ENCODE results near the gene PUS1.
"Not testable (repeated sequence)": the region's sequence is repeated elsewhere in the genome, so short reads cannot be mapped to it uniquely, and the experiment has no call there.

The PUS1 gene

GRCh38 chr12:131960590-131961325 is 31.7 kb downstream of the PUS1 start:
- not testable (repeated sequence) for H3K4me3 ChIP-seq (ENCODE audit: low read length in 2 of 2); H3K23ac ChIP-seq (ENCODE audit: low read depth, low read length, poor library complexity); H3K18ac ChIP-seq (ENCODE audit: low read length); H3K4me2 ChIP-seq (ENCODE audit: insufficient read depth, low read length, poor library complexity, severe bottlenecking); H3K9me3 ChIP-seq (replicated peaks in 1 of 2; ENCODE audit: control insufficient read depth in 2 of 2, insufficient read depth in 1 of 2, low read depth in 1 of 2, low read length in 2 of 2); H2AFZ ChIP-seq (ENCODE audit: low read length); H3K9ac ChIP-seq (ENCODE audit: low read depth, low read length, poor library complexity); H3K79me1 ChIP-seq (ENCODE audit: low read depth, low read length); DNase-seq (ENCODE audit: low spot score); H3K4me1 ChIP-seq (ENCODE audit: control insufficient read depth in 2 of 2, insufficient read depth in 1 of 2, low read depth in 1 of 2, low read length in 2 of 2); H3K27ac ChIP-seq (replicated peaks; ENCODE audit: low read length); H2BK15ac ChIP-seq (ENCODE audit: low read length); H2BK12ac ChIP-seq (ENCODE audit: low read length); H4K8ac ChIP-seq (ENCODE audit: low read depth, low read length); H3K14ac ChIP-seq (ENCODE audit: low read length); H3K27me3 ChIP-seq (ENCODE audit: control insufficient read depth in 3 of 3, insufficient read depth in 3 of 3, low read depth in 1 of 3, low read length in 3 of 3); H2AK5ac ChIP-seq (ENCODE audit: low read depth, low read length); H2BK120ac ChIP-seq (ENCODE audit: low read depth, low read length); H4K91ac ChIP-seq (ENCODE audit: low read depth, low read length, poor library complexity); H2BK5ac ChIP-seq (ENCODE audit: low read length); H3K4ac ChIP-seq (ENCODE audit: low read length)
- peaks cover 7 to 64% of the 10 kb centered on the region in 2 donors for H3K36me3 ChIP-seq (replicated peaks in 1 of 2; ENCODE audit: control insufficient read depth in 2 of 2, insufficient read depth in 2 of 2, low read length in 2 of 2)
- WGBS, 2 donors (ENCODE audit: extremely low coverage in 2 of 2, insufficient read length in 2 of 2, insufficient replicate concordance in 1 of 2) = no CpG with 5 or more reads among the region's 30 CpGs

GRCh38 chr12:131961328-131961727 is 32.3 kb downstream of the PUS1 start:
- not testable (repeated sequence) for H2BK12ac ChIP-seq (ENCODE audit: low read length); H3K27me3 ChIP-seq (ENCODE audit: control insufficient read depth in 3 of 3, insufficient read depth in 3 of 3, low read depth in 1 of 3, low read length in 3 of 3); H3K14ac ChIP-seq (ENCODE audit: low read length); H4K8ac ChIP-seq (ENCODE audit: low read depth, low read length); H3K4me1 ChIP-seq (ENCODE audit: control insufficient read depth in 2 of 2, insufficient read depth in 1 of 2, low read depth in 1 of 2, low read length in 2 of 2); H2AFZ ChIP-seq (ENCODE audit: low read length); H2BK5ac ChIP-seq (ENCODE audit: low read length); H2BK15ac ChIP-seq (ENCODE audit: low read length); H3K18ac ChIP-seq (ENCODE audit: low read length); DNase-seq (ENCODE audit: low spot score); H2AK5ac ChIP-seq (ENCODE audit: low read depth, low read length); H3K4ac ChIP-seq (ENCODE audit: low read length); H3K9me3 ChIP-seq (replicated peaks in 1 of 2; ENCODE audit: control insufficient read depth in 2 of 2, insufficient read depth in 1 of 2, low read depth in 1 of 2, low read length in 2 of 2); H4K91ac ChIP-seq (ENCODE audit: low read depth, low read length, poor library complexity); H3K27ac ChIP-seq (replicated peaks; ENCODE audit: low read length); H3K9ac ChIP-seq (ENCODE audit: low read depth, low read length, poor library complexity); H2BK120ac ChIP-seq (ENCODE audit: low read depth, low read length); H3K23ac ChIP-seq (ENCODE audit: low read depth, low read length, poor library complexity); H3K4me2 ChIP-seq (ENCODE audit: insufficient read depth, low read length, poor library complexity, severe bottlenecking); H3K4me3 ChIP-seq (ENCODE audit: low read length in 2 of 2); H3K79me1 ChIP-seq (ENCODE audit: low read depth, low read length)
- peaks cover 7 to 64% of the 10 kb centered on the region in 2 donors for H3K36me3 ChIP-seq (replicated peaks in 1 of 2; ENCODE audit: control insufficient read depth in 2 of 2, insufficient read depth in 2 of 2, low read length in 2 of 2)
- WGBS, 2 donors (ENCODE audit: extremely low coverage in 2 of 2, insufficient read length in 2 of 2, insufficient replicate concordance in 1 of 2) = no CpG with 5 or more reads among the region's 20 CpGs

GRCh38 chr12:131962069-131962468 is 33.0 kb downstream of the PUS1 start:
- H4K8ac ChIP-seq (ENCODE audit: low read depth, low read length) = no peak overlapping the region

GRCh38 chr12:131963381-131963780 is 34.3 kb downstream of the PUS1 start:
- no peak overlapping the region for H3K18ac ChIP-seq (ENCODE audit: low read length)
- no peak overlapping the region for H2BK120ac ChIP-seq (ENCODE audit: low read depth, low read length)
- H3K9me3 ChIP-seq (replicated peaks in 1 of 2; ENCODE audit: control insufficient read depth in 2 of 2, insufficient read depth in 1 of 2, low read depth in 1 of 2, low read length in 2 of 2) = no peaks in the 10 kb centered on the region
- H3K4me2 ChIP-seq (ENCODE audit: insufficient read depth, low read length, poor library complexity, severe bottlenecking) = no peak overlapping the region
- H3K36me3 ChIP-seq (replicated peaks in 1 of 2; ENCODE audit: control insufficient read depth in 2 of 2, insufficient read depth in 2 of 2, low read length in 2 of 2) = peaks cover 7 to 63% of the 10 kb centered on the region in 2 donors
- no peak overlapping the region for H3K9ac ChIP-seq (ENCODE audit: low read depth, low read length, poor library complexity)
- peaks cover 9% of the 10 kb centered on the region for H3K79me1 ChIP-seq (ENCODE audit: low read depth, low read length)
- no peak overlapping the region for H2AFZ ChIP-seq (ENCODE audit: low read length)
- H3K14ac ChIP-seq (ENCODE audit: low read length) = no peak overlapping the region
- H3K4ac ChIP-seq (ENCODE audit: low read length) = no peak overlapping the region
- DNase-seq (ENCODE audit: low spot score) = no peak
- H3K23ac ChIP-seq (ENCODE audit: low read depth, low read length, poor library complexity) = no peak overlapping the region
- H3K27ac ChIP-seq (replicated peaks; ENCODE audit: low read length) = no peak overlapping the region
- no peak overlapping the region for H2BK12ac ChIP-seq (ENCODE audit: low read length)
- H3K4me3 ChIP-seq (ENCODE audit: low read length in 2 of 2) = no peak overlapping the region
- no peak overlapping the region for H2BK5ac ChIP-seq (ENCODE audit: low read length)
- no CpG with 5 or more reads among the region's 4 CpGs for WGBS, 2 donors (ENCODE audit: extremely low coverage in 2 of 2, insufficient read length in 2 of 2, insufficient replicate concordance in 1 of 2)
- H2BK15ac ChIP-seq (ENCODE audit: low read length) = no peak overlapping the region
- no peaks in the 10 kb centered on the region for H3K27me3 ChIP-seq (ENCODE audit: control insufficient read depth in 3 of 3, insufficient read depth in 3 of 3, low read depth in 1 of 3, low read length in 3 of 3)
- H2AK5ac ChIP-seq (ENCODE audit: low read depth, low read length) = no peak overlapping the region
- H3K4me1 ChIP-seq (ENCODE audit: control insufficient read depth in 2 of 2, insufficient read depth in 1 of 2, low read depth in 1 of 2, low read length in 2 of 2) = no peaks in the 10 kb centered on the region
- H4K91ac ChIP-seq (ENCODE audit: low read depth, low read length, poor library complexity) = no peak overlapping the region
- no peak overlapping the region for H4K8ac ChIP-seq (ENCODE audit: low read depth, low read length)

More at GRCh38 chr12:131962069-131962468, 33.0 kb downstream of the PUS1 start:
- H3K4me1 ChIP-seq (ENCODE audit: control insufficient read depth in 2 of 2, insufficient read depth in 1 of 2, low read depth in 1 of 2, low read length in 2 of 2) = no peaks in the 10 kb centered on the region
- no CpG with 5 or more reads among the region's 8 CpGs for WGBS, 2 donors (ENCODE audit: extremely low coverage in 2 of 2, insufficient read length in 2 of 2, insufficient replicate concordance in 1 of 2)
- H3K9me3 ChIP-seq (replicated peaks in 1 of 2; ENCODE audit: control insufficient read depth in 2 of 2, insufficient read depth in 1 of 2, low read depth in 1 of 2, low read length in 2 of 2) = no peaks in the 10 kb centered on the region
- peaks cover 7 to 64% of the 10 kb centered on the region in 2 donors for H3K36me3 ChIP-seq (replicated peaks in 1 of 2; ENCODE audit: control insufficient read depth in 2 of 2, insufficient read depth in 2 of 2, low read length in 2 of 2)
- H2BK5ac ChIP-seq (ENCODE audit: low read length) = no peak overlapping the region
- no peak overlapping the region for H3K4me3 ChIP-seq (ENCODE audit: low read length in 2 of 2)
- no peak overlapping the region for H3K4ac ChIP-seq (ENCODE audit: low read length)
- H3K14ac ChIP-seq (ENCODE audit: low read length) = no peak overlapping the region
- H3K23ac ChIP-seq (ENCODE audit: low read depth, low read length, poor library complexity) = no peak overlapping the region
- H2AFZ ChIP-seq (ENCODE audit: low read length) = no peak overlapping the region
- no peak overlapping the region for H3K27ac ChIP-seq (replicated peaks; ENCODE audit: low read length)
- peaks cover 9% of the 10 kb centered on the region for H3K79me1 ChIP-seq (ENCODE audit: low read depth, low read length)
- H3K9ac ChIP-seq (ENCODE audit: low read depth, low read length, poor library complexity) = peak overlapping the region; percentile 21
- no peak overlapping the region for H3K4me2 ChIP-seq (ENCODE audit: insufficient read depth, low read length, poor library complexity, severe bottlenecking)
- H3K27me3 ChIP-seq (ENCODE audit: control insufficient read depth in 3 of 3, insufficient read depth in 3 of 3, low read depth in 1 of 3, low read length in 3 of 3) = no peaks in the 10 kb centered on the region
- H2BK15ac ChIP-seq (ENCODE audit: low read length) = no peak overlapping the region
- DNase-seq (ENCODE audit: low spot score) = no peak
- H3K18ac ChIP-seq (ENCODE audit: low read length) = no peak overlapping the region
- no peak overlapping the region for H4K91ac ChIP-seq (ENCODE audit: low read depth, low read length, poor library complexity)
- no peak overlapping the region for H2AK5ac ChIP-seq (ENCODE audit: low read depth, low read length)
- no peak overlapping the region for H2BK12ac ChIP-seq (ENCODE audit: low read length)
- H2BK120ac ChIP-seq (ENCODE audit: low read depth, low read length) = no peak overlapping the region

Measured in neuronal stem cell (in vitro differentiated cells).